Astrocyte (in vitro differentiated cells and primary cell): ENCODE measurements around the gene QRICH1.

Experiments
- EZH2 ChIP-seq: IDR thresholded peaks from 2 replicates; pipeline ENCODE4 v1.6.1; 2012; ENCODE audit warnings: mild to moderate bottlenecking, low read length, inconsistent platforms; ENCODE audit not compliant: insufficient read depth
- TF ChIP-seq, protein P1 (sequence below): IDR thresholded peaks from 2 replicates; pipeline ENCODE4 v1.5.1; 2011; ENCODE audit warnings: low read depth, mild to moderate bottlenecking, inconsistent platforms, low read length, moderate library complexity; ENCODE audit not compliant: insufficient read depth

GRCh38 chr3:49007068-49007770 is 86.7 kb downstream of the QRICH1 start, which contains the start of gene WDR6:
- TF ChIP-seq, protein P1, sequence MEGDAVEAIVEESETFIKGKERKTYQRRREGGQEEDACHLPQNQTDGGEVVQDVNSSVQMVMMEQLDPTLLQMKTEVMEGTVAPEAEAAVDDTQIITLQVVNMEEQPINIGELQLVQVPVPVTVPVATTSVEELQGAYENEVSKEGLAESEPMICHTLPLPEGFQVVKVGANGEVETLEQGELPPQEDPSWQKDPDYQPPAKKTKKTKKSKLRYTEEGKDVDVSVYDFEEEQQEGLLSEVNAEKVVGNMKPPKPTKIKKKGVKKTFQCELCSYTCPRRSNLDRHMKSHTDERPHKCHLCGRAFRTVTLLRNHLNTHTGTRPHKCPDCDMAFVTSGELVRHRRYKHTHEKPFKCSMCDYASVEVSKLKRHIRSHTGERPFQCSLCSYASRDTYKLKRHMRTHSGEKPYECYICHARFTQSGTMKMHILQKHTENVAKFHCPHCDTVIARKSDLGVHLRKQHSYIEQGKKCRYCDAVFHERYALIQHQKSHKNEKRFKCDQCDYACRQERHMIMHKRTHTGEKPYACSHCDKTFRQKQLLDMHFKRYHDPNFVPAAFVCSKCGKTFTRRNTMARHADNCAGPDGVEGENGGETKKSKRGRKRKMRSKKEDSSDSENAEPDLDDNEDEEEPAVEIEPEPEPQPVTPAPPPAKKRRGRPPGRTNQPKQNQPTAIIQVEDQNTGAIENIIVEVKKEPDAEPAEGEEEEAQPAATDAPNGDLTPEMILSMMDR = no peak
- no peak for TF ChIP-seq EZH2
